Putamen (tissue), 1 donor: ENCODE measurements around the gene CRMP1.
A peak's percentile ranks its signal among the peaks of the same experiment; 100 is the strongest.

Experiments used
- DNase-seq: peaks from one replicate; pipeline ENCODE4 v3.0.0-alpha.2; 2016; ENCODE audit warnings: low spot score

The CRMP1 gene

DNA sequence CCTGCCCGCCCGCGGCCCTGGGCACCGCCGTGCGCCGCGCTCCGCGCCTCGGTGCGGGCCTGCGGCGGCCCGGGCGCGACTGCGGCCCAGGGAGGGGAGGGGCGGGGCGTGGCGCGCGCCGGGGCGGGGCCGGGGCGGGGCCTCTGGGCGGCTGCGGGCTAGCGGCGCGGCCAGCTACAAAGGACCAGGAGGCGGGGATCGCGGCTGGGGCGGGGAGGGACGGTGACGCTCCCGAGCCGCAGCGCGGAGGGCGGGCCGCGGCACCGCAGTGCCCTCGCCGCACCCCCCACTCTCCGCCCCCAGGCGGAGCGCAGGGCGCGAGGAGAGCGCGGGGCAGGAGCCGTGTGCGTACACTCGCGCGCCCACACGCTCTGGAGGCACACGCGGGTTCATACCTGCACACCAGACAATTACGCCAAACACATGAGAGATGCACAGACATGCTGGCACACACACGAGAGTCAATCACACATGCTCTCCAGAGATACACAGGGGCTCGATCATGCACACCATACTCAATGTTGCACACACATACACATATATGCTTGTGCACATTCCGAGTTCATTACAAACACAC, at the start of gene CRMP1:
Gene CRMP1 (minus strand): TSS at position 83 of the 577 bp plus-strand sequence. CDS start 117 bp downstream, outside the sequence.
- peak; percentile 45 for DNase-seq

GRCh38 chr4:5941601-5942000, 48.7 kb upstream of the CRMP1 start:
- no peak for DNase-seq

GRCh38 chr4:5940470-5941203, 47.8 kb upstream of the CRMP1 start:
- no peak for DNase-seq

- no peak for DNase-seq
These were observed 41.3 kb upstream of the CRMP1 start for GRCh38 chr4:5933996-5934831.

GRCh38 chr4:5933116-5933515, 40.2 kb upstream of the CRMP1 start:
- peak; percentile 34 for DNase-seq

DNA sequence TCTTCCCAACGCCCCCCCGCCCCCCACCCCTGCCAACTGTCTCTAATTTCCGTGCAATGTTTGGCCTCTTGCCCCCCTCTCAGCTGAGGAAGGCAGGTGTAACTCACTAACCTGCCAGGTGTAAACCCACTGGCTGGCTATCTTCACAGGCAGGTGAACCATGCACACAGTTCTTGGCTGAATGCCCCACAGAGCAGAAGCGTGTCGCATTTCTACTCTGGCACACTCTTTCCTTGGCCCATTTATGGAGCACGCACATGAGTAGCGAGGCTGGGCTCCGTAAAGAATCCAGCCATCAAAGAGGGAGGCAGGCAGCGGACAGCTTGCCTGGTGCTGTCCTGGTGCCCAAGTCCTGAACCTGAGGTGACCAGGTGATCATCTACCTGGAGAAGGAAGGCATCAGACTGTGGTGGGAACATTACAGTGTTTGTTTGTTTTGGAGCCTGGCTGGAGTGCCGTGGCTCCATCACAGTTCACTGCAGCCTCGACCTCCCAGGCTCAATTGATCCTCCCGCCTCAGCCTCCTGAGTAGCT, 39.2 kb upstream of the CRMP1 start:
- no peak for DNase-seq

DNA sequence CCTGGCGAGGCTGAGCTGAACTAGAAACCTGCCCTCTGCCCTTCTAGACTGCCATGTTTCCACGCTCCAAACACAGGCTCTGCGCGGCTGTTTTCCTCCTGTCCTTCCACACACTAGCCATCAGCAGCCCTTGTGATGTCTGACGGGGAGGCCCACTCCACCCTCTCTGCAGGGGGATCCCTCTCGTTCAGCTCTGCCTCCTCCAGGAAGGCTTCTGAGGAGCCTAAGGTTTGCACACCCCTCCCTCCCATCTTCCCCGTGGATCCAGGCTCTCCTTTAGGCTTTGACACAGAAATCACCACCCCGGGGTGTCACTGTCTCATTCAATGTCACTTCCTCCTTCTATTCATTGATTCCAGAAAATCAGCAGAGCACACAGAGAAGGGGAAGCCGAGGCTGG, 38.6 kb upstream of the CRMP1 start:
- DNase-seq: no peak

DNA sequence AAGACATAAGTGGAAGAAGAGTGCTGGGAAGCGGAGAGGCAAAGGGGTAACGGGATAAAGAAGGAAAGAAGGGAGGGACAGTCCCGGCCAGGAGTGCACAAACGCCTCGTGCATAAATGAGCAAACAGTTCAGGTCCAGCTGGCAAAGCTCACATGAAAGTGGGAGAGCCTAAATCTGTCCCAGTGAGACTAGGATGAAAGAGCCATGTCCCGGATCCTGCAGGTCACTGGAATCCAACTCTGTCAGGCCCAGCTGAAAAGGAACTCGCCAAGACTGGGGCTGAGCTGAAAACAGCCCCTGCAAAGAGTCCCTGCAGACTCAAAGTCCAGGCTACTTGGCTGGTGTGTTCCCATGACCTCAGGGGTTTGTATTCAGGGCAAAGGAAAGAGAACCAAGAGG, 38.0 kb upstream of the CRMP1 start:
- no peak for DNase-seq

DNA sequence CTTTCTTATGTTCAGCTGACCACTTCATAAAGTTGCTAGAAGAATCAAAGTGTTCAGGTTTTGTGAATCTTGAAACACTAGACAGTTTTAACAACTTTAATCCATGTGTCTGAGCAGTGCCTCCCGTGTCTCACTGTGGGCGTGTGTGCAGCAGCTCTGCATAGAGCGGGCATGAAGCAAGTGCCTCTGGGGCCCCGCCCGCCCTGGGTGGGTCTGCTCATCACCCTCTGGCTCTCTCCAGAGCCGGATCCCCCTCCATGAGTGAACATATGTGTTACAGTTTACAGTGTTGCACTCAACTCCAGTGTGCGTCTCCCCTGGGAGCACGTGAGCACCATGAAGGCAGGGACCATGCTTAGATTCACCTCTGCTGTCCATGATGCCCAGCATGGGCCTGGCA, 37.6 kb upstream of the CRMP1 start:
- DNase-seq: peak; percentile 15

DNA sequence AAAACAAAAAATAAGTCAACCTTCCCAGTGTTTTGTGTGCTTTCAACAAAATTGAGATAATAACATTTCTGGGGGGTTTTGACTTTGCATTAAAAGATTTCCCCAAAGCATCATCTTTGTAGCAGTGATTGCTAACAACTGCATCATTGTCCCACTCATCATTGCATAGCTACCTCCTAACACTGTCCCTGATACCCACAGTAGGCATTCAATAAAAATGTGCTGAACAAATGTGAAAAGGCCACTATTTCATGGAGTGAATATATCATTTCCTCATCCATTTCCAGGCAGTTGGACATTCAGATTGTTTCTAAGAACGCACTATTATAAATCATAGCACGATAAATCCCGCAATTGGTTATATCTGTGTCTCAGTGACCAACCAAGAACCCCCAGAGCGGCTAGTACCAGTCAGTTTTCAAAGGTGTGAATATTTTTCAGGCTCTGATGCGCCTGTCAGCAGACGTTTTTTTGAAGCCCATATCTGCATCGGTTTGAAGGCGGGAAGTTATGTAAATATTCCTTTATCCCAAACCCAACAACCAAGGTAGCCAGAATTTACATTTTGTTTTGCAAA, 36.0 kb upstream of the CRMP1 start:
- no peak for DNase-seq

DNA sequence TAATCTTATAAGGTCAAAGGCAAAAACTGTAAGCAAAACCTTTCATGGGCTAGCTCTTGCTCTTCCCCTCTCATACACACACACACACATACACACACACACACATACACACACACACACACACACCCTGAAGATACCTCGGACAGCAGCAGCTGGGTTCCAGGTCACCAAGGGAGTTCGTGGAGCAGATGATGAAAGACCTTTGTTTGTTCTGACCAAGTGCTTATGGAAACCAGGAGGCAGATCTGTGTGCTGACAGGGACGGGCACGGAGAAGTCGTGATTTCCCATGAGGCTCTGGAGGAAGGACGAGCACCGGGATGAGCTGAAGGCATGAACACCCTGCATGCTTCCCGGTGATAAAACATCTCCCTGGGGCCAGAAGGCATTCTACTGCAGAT, 35.4 kb upstream of the CRMP1 start:
- DNase-seq: no peak

DNA sequence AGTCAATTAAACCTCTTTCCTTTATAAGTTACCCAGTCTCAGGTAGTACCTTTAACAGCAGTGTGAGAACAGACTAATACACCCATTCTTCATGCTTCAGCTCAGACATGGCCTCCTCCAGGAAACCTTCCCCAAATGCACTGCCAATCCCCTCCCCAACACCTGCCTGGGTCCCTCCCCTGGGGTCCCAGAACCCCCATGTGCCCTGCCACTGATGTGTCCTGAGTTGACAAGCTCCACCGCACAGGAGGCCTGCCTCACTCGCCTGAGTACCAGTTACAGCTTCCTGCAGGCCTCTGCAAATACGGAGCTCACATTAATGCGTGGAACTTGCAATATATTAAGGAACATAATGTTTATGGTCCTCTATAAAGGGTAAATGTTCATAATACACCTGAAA, 34.9 kb upstream of the CRMP1 start:
- no peak for DNase-seq

DNA sequence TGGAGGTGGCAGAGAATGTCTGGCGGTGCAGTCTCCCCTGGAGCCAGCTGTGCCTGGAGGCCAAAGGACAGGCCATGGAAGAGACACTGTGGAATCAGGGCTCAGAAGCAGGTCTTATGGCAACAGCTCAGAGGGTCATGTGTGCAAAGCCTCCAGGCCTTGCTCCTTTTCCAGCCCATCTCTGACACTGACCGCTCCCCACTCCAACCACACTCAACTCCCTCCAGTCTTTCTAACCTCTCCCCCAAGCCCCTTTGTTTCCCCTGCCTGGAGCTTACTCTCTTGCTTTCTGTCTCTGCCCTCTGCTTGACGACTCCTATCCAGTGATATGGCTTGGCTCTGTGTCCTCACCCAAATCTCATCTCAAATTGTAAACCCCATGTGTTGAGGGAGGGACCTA, 34.2 kb upstream of the CRMP1 start:
- DNase-seq: no peak

DNA sequence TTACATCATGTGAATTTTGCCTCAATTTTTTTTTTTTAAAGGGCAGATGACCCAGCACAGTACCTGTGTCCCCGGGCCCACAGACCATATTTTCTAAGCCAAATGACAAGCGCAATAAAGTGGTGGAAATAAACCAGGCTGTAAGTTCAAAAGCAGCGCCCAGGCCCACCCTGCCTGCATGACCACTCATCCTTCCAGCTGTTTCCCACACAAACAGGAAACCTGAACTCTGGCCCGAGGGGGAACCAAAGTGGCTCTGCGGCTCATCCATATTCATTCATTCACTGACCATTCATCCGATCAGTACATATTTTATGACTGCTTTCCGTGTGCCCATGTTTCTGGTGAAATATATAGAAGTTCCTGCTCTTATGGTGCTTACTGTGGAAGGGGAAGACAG, 33.7 kb upstream of the CRMP1 start:
- no peak for DNase-seq

- DNase-seq: no peak
These were observed 32.7 kb upstream of the CRMP1 start for GRCh38 chr4:5925419-5926200.

GRCh38 chr4:5924461-5925125, 31.7 kb upstream of the CRMP1 start:
- DNase-seq: no peak

GRCh38 chr4:5923376-5923775, 30.5 kb upstream of the CRMP1 start:
- DNase-seq: no peak

- no peak for DNase-seq
These were observed 29.7 kb upstream of the CRMP1 start for GRCh38 chr4:5922556-5922955.

DNA sequence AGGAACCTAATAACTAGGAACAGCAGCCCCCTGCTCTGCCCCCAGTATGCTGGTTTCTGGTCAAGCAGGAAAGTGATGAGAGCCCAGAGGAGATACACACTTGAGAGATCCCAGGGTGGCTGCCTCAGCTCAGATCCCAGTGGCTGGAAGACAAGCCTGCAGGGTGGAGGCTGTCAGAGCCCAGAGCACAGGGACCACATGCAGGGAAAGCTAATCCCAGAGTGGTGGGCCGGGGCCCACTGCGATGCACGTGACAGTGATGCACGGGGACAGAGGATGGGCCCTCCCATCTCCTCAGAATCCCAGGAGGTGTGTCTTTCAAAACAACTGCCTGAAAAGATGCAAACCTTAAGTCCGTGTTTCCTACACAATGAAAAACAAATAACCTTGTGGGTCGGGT, 29.1 kb upstream of the CRMP1 start:
- DNase-seq: no peak

GRCh38 chr4:5921101-5921980, 28.5 kb upstream of the CRMP1 start:
- DNase-seq: peak; percentile 64
